HCT116 (cell line): ENCODE data around the gene POU3F4. TPM values are rescaled to one million over a fixed set of nuclear protein-coding genes. Genes with fewer than 3 reads are reported as not detected.

Experiments
- ATAC-seq: fragments of 200-7000 bp; cut with Tn5 transposase; 2 replicates; pipeline ENCODE4 v1.9.1; 2020; ENCODE audit warnings: mild to moderate bottlenecking, moderate library complexity
- Bru-seq: library from RNA; stranded (reverse); fragments of 400-500 nt; gene quantifications from one replicate; lab custom pipeline; 2021; lab: Mats Ljungman, UMichigan
- BruChase-seq, 2 experiments: library from RNA; stranded (reverse); fragments of 400-500 nt; gene quantifications; one replicate each; lab custom pipeline; 2021; lab: Mats Ljungman, UMichigan
- BruUV-seq: library from RNA; stranded (reverse); fragments of 400-500 nt; replicated peaks from 2 replicates; lab custom pipeline; 2021; lab: Mats Ljungman, UMichigan
- CTCF ChIA-PET: fragments of 300-600 bp; sonication (Branson Sonifier 250); formaldehyde crosslinking; loops from one replicate; lab custom pipeline; 2021; ENCODE audit warnings: antibody characterized with exemption; lab: Charles Lee
- POLR2A ChIA-PET: fragments of 300-600, 350-600 bp; sonication (Branson Sonifier 250); formaldehyde crosslinking; loops from one replicate; lab custom pipeline; 2021; ENCODE audit warnings: antibody characterized with exemption; lab: Charles Lee
- RAD21 ChIA-PET, 2 experiments: fragments of 300-600 bp; sonication (Branson Sonifier 250); formaldehyde crosslinking; loops; one replicate each; lab custom pipeline; 2023; ENCODE audit warnings: low total read pairs in 2 of 2; ENCODE audit not compliant: uncharacterized antibody in 2 of 2, unreplicated experiment in 2 of 2, low non-redundant PET in 1 of 2; lab: Charles Lee
- DNase-seq: peaks from one replicate; pipeline ENCODE4 v3.0.0-alpha.2; 2010; ENCODE audit warnings: low read depth, low spot score
- H2AFZ ChIP-seq: fragments of 200-600 bp; shearing (Covaris generic), sonication (generic); 2 replicates; pipeline ENCODE4 v1.6.1; 2017; ENCODE audit warnings: low read depth, mixed run types, mixed read lengths, antibody characterized with exemption, low read length; ENCODE audit not compliant: poor library complexity, severe bottlenecking
- H3K27ac ChIP-seq: 2 replicates; pipeline ENCODE4 v1.5.1; 2012; ENCODE audit warnings: low read depth, low read length
- H3K27me3 ChIP-seq: fragments of 200-600 bp; sonication (generic); 2 replicates; pipeline ENCODE4 v1.6.1; 2016; ENCODE audit warnings: mixed run types, low read length, mixed read lengths; ENCODE audit not compliant: insufficient read depth
- H3K36me3 ChIP-seq, 2 experiments: fragments of 200-500 bp in 1 of 2; fragments of 200-600 bp in 1 of 2; sonication (Bioruptor generic) in 1 of 2; sonication (generic) in 1 of 2; 2 replicates each; pipeline versions ENCODE4 v1.5.1 to v1.6.1; 2014 to 2016; ENCODE audit warnings: low read length in 2 of 2, inconsistent platforms in 1 of 2, mixed read lengths in 1 of 2, mixed run types in 1 of 2; ENCODE audit not compliant: insufficient read depth in 2 of 2, control insufficient read depth in 1 of 2
- H3K4me1 ChIP-seq, 2 experiments: fragments of 200-600 bp in 1 of 2; sonication (generic) in 1 of 2; 2 replicates each; pipeline versions ENCODE4 v1.5.1 to v1.6.1; 2012 to 2017; ENCODE audit warnings: low read length in 2 of 2, inconsistent platforms in 1 of 2, mild to moderate bottlenecking in 1 of 2, mixed read lengths in 1 of 2, mixed run types in 1 of 2, moderate library complexity in 1 of 2; ENCODE audit not compliant: insufficient read depth in 2 of 2, control insufficient read depth in 1 of 2
- H3K4me2 ChIP-seq: fragments of 200-600 bp; sonication (generic); 2 replicates; pipeline ENCODE4 v1.6.1; 2017; ENCODE audit warnings: mixed run types, low read length, mixed read lengths
- H3K4me3 ChIP-seq, 2 experiments: fragments of 200-600 bp in 1 of 2; sonication (generic) in 1 of 2; replicated peaks in 1 of 2; 2 replicates each; pipeline ENCODE4 v1.5.1; 2011 to 2016; ENCODE audit warnings: low read length in 2 of 2, control low read depth in 1 of 2, low read depth in 1 of 2, mild to moderate bottlenecking in 1 of 2, mixed read lengths in 1 of 2, mixed run types in 1 of 2
- H3K79me2 ChIP-seq: fragments of 200-600 bp; sonication (generic); 2 replicates; pipeline ENCODE4 v1.6.1; 2017; ENCODE audit warnings: mild to moderate bottlenecking, mixed run types, low read length, moderate library complexity, mixed read lengths; ENCODE audit not compliant: insufficient read depth
- H3K9ac ChIP-seq: fragments of 200-600 bp; sonication (generic); 2 replicates; pipeline ENCODE4 v1.6.1; 2016; ENCODE audit warnings: low read length, mixed read lengths
- H3K9me2 ChIP-seq: fragments of 200-600 bp; sonication (generic), shearing (Covaris generic); 2 replicates; pipeline ENCODE4 v1.6.1; 2017; ENCODE audit warnings: mixed run types, mild to moderate bottlenecking, moderate library complexity; ENCODE audit not compliant: insufficient read depth
- H3K9me3 ChIP-seq, 2 experiments: fragments of 200-500 bp in 1 of 2; fragments of 200-600 bp in 1 of 2; sonication (Bioruptor generic) in 1 of 2; sonication (generic) in 1 of 2; 2 replicates each; pipeline ENCODE4 v1.6.1; 2014 to 2017; ENCODE audit warnings: low read length in 2 of 2, mixed read lengths in 2 of 2, inconsistent platforms in 1 of 2, low read depth in 1 of 2, mild to moderate bottlenecking in 1 of 2, mixed run types in 1 of 2, moderate library complexity in 1 of 2; ENCODE audit not compliant: control insufficient read depth in 1 of 2, insufficient read depth in 1 of 2
- H4K20me1 ChIP-seq: fragments of 200-600 bp; sonication (generic), shearing (Covaris generic); 2 replicates; pipeline ENCODE4 v1.6.1; 2017; ENCODE audit warnings: mixed run types, mild to moderate bottlenecking, moderate library complexity; ENCODE audit not compliant: insufficient read depth
- CBX3 ChIP-seq: IDR thresholded peaks from 2 replicates; pipeline ENCODE4 v1.6.1; 2012; ENCODE audit warnings: low read depth
- EGR1 ChIP-seq: IDR thresholded peaks from 2 replicates; pipeline ENCODE4 v1.6.1; 2012; ENCODE audit warnings: low read depth
- SIN3A ChIP-seq: IDR thresholded peaks from 2 replicates; pipeline ENCODE4 v1.6.1; 2012; ENCODE audit warnings: low read depth
- SRF ChIP-seq: IDR thresholded peaks from 2 replicates; pipeline ENCODE4 v1.6.1; 2012; ENCODE audit warnings: low read depth
- intact Hi-C: fragments of 100-400 bp; cut with micrococcal nuclease; formaldehyde crosslinking; loops from 2 replicates; pipeline ENCODE4 v1.10.0; 2022
- long read RNA-seq: library from polyadenylated mRNA; unstranded; transcript quantifications from one replicate; pipeline ENCODE4 v2.0.0, GENCODE V29; 2021; ENCODE audit not compliant: unreplicated experiment
- polyA plus RNA-seq: library from polyadenylated mRNA; unstranded; fragments of >200 nt; gene quantifications from 2 replicates; pipeline ENCODE4 v1.2.1, GENCODE V29; 2012; ENCODE audit warnings: missing spikeins
- total RNA-seq: library from RNA; stranded (reverse); gene quantifications from one replicate; pipeline ENCODE4 v1.2.1, GENCODE V29; 2021; ENCODE audit not compliant: unreplicated experiment
- TF ChIP-seq, protein P1 (sequence below): IDR thresholded peaks from 2 replicates; pipeline ENCODE4 v1.6.1; 2012
- TF ChIP-seq, protein P2 (sequence below), 3 experiments: fragments of 200-600 bp in 1 of 3; sonication (generic) in 1 of 3; IDR thresholded peaks in 2 of 3; conservative IDR thresholded peaks in 1 of 3; 2 replicates each; pipeline ENCODE4 v1.5.1; 2012 to 2017; ENCODE audit warnings: low read depth in 2 of 3, low read length in 2 of 3, antibody characterized with exemption in 1 of 3, borderline replicate concordance in 1 of 3, control low read depth in 1 of 3, mild to moderate bottlenecking in 1 of 3, mixed read lengths in 1 of 3, mixed run types in 1 of 3, moderate library complexity in 1 of 3; ENCODE audit not compliant: insufficient read depth in 1 of 3

Gene POU3F4
- total RNA-seq (not detected), Bru-seq, nascent RNA (not detected), BruChase-seq, experiment 1, labeled RNA remaining after a 6-hour chase (not detected), BruChase-seq, experiment 2, labeled RNA remaining after a 2-hour chase (not detected)
- polyA plus RNA-seq = not detected in 2 replicates
- long read RNA-seq = 0 reads

- Histone ChIP-seq H3K36me3 (no peaks in the 10 kb centered on the region), H3K27me3 (no peaks in the 10 kb centered on the region), H3K27ac (no peak within 1 kb of the TSS), H3K4me2 (no peak within 1 kb of the TSS), H3K4me3 (no peak within 1 kb of the TSS), H3K9ac (no peak within 1 kb of the TSS), H2AFZ (no peak within 1 kb of the TSS), H3K9me3 (no peaks in the 10 kb centered on the region), H3K4me1 (no peaks in the 10 kb centered on the region), H4K20me1 (no peaks in the 10 kb centered on the region), H3K79me2 (no peaks in the 10 kb centered on the region), H3K9me2 (no peaks in the 10 kb centered on the region)
- TF ChIP-seq EGR1 (no peak), CBX3 (no peak), SRF (no peak)
- TF ChIP-seq, protein P1, sequence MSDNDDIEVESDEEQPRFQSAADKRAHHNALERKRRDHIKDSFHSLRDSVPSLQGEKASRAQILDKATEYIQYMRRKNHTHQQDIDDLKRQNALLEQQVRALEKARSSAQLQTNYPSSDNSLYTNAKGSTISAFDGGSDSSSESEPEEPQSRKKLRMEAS = no peak
- no TSS peak for BruUV-seq
- no peak for ATAC-seq
- CTCF ChIA-PET = no interaction called here
- RAD21 ChIA-PET = no interaction called here
- DNase-seq = no peak
- intact Hi-C loops = no loop called here
- POLR2A ChIA-PET = no interaction called here
Observed at GRCh38 chrX:83508006-83508405, at the start of gene POU3F4. Gene POU3F4, plus strand, starts transcription at chrX:83508290. Its CDS starts 35 bp downstream, at chrX:83508325.

DNA sequence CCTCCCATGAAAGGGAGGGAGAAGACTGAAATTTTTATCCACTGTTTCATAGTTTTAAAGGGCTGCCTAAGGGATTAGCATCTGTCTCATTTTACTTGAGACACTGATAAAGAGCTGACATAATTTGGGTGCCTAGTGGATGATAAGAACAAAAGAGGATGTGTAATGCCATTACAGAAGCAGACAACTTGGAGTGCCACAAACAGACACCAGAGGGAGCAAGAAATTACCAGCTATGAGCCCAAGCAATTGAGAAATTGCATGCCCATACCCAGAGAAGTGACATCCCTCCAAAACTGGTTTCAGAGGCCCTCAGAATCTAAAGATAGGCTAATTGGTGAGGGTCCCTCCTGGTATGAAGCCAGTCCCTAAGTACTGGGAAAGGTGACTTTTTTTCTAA lies 38.5 kb upstream of the POU3F4 start:
- POLR2A ChIA-PET = no interaction called here
- intact Hi-C loops = no loop called here
- no peak overlapping the region for H2AFZ ChIP-seq
- no peak overlapping the region for H3K27ac ChIP-seq
- no peak overlapping the region for H3K4me2 ChIP-seq
- CTCF ChIA-PET = interaction anchor here (1.9 kb wide), 1 partner anchor 166 kb away, joined by 18 read pairs; no protein-coding TSS in a partner anchor
- RAD21 ChIA-PET = no interaction called here
- peaks cover 0 to 3% of the 10 kb centered on the region in 2 experiments; a peak in 1 of 4 replicates for H3K9me3 ChIP-seq
- ATAC-seq (no peak), DNase-seq (no peak)
- no peaks in the 10 kb centered on the region for H3K27me3 ChIP-seq
- H3K36me3 ChIP-seq = no peaks in the 10 kb centered on the region
- H3K9me2 ChIP-seq = no peaks in the 10 kb centered on the region
- H3K4me1 ChIP-seq = no peaks in the 10 kb centered on the region
- no peaks in the 10 kb centered on the region for H4K20me1 ChIP-seq
- no peaks in the 10 kb centered on the region for H3K79me2 ChIP-seq
- H3K4me3 ChIP-seq = no peak overlapping the region
- BruUV-seq = no TSS peak
- TF ChIP-seq, protein P2, sequence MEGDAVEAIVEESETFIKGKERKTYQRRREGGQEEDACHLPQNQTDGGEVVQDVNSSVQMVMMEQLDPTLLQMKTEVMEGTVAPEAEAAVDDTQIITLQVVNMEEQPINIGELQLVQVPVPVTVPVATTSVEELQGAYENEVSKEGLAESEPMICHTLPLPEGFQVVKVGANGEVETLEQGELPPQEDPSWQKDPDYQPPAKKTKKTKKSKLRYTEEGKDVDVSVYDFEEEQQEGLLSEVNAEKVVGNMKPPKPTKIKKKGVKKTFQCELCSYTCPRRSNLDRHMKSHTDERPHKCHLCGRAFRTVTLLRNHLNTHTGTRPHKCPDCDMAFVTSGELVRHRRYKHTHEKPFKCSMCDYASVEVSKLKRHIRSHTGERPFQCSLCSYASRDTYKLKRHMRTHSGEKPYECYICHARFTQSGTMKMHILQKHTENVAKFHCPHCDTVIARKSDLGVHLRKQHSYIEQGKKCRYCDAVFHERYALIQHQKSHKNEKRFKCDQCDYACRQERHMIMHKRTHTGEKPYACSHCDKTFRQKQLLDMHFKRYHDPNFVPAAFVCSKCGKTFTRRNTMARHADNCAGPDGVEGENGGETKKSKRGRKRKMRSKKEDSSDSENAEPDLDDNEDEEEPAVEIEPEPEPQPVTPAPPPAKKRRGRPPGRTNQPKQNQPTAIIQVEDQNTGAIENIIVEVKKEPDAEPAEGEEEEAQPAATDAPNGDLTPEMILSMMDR (IDR thresholded peaks at IDR 0.05 in 2 of 3, conservative IDR thresholded peaks at IDR 0.05 in 1 of 3; ENCODE audit: borderline replicate concordance in 1 of 3, insufficient read depth in 1 of 3, low read depth in 2 of 3, low read length in 2 of 3) = peak in 1 of 3 experiments; percentile 24; a peak in 2 of 6 replicates
- TF ChIP-seq SIN3A = no peak
- no peak overlapping the region for H3K9ac ChIP-seq
